ENCODE data around the gene ULK3.

Gene ULK3

GRCh38 chr15:74867466-74868038 lies 24.6 kb upstream of the ULK3 start:
- DNase-seq, result no peak

- no peak for DNase-seq
Observed at GRCh38 chr15:74866090-74866489, 23.1 kb upstream of the ULK3 start.

GRCh38 chr15:74865316-74865715 lies 22.4 kb upstream of the ULK3 start:
- no peak for DNase-seq

- no peak for DNase-seq
Observed at GRCh38 chr15:74864296-74864695, 21.3 kb upstream of the ULK3 start.

GRCh38 chr15:74863239-74864056 lies 20.5 kb upstream of the ULK3 start:
- DNase-seq, result no peak

- DNase-seq, result no peak
Observed at GRCh38 chr15:74858369-74858740, 15.4 kb upstream of the ULK3 start.

GRCh38 chr15:74857671-74858368 lies 14.9 kb upstream of the ULK3 start:
- no peak for DNase-seq

GRCh38 chr15:74857082-74857655 lies 14.2 kb upstream of the ULK3 start:
- DNase-seq, result peak; percentile 73

GRCh38 chr15:74856537-74856936 lies 13.6 kb upstream of the ULK3 start:
- DNase-seq, result no peak

GRCh38 chr15:74855857-74856256 lies 12.9 kb upstream of the ULK3 start:
- DNase-seq, result no peak

- no peak for DNase-seq
Observed at GRCh38 chr15:74854453-74855022, 11.6 kb upstream of the ULK3 start.

GRCh38 chr15:74851960-74852359 lies 9.0 kb upstream of the ULK3 start:
- DNase-seq, result no peak

- DNase-seq, result no peak
Observed at GRCh38 chr15:74850393-74850792, 7.4 kb upstream of the ULK3 start.

- no peak for DNase-seq
Observed at GRCh38 chr15:74847432-74847831, 4.5 kb upstream of the ULK3 start.

GRCh38 chr15:74845581-74845980 lies 2.6 kb upstream of the ULK3 start:
- no peak for DNase-seq

- no peak for DNase-seq
Observed at GRCh38 chr15:74845208-74845568, 2.2 kb upstream of the ULK3 start.

- DNase-seq, result no peak
Observed at GRCh38 chr15:74844319-74845207, 1.6 kb upstream of the ULK3 start.

GRCh38 chr15:74843891-74844299 lies 939 bp upstream of the ULK3 start:
- no peak for DNase-seq

- no peak for DNase-seq
Observed at GRCh38 chr15:74843445-74843828, 481 bp upstream of the ULK3 start.

- no peak for DNase-seq
Observed at GRCh38 chr15:74841891-74842373, 1.0 kb downstream of the ULK3 start.

- DNase-seq, result no peak
Observed at GRCh38 chr15:74840851-74841775, 1.8 kb downstream of the ULK3 start.
